Gastrocnemius medialis (tissue), 4 donors: ENCODE results near the gene CFAP53. TPM values are rescaled to one million over a fixed set of nuclear protein-coding genes. Genes with fewer than 3 reads are reported as not detected.
"Not testable (repeated sequence)": the region's sequence is repeated elsewhere in the genome, so short reads cannot be mapped to it uniquely, and the experiment has no call there.

Source experiments
- ATAC-seq, 2 donors: fragments of 150-250 bp; one replicate each; pipeline ENCODE4 v1.9.1; 2016
- DNase-seq, 2 donors: peaks; one replicate each; pipeline ENCODE4 v3.0.0-alpha.2; 2019
- H3K27ac ChIP-seq, 4 donors: fragments of 200-600 bp; sonication (generic); 1 replicate in 1 of 4; 2 replicates in 3 of 4; pipeline ENCODE4 v1.5.1; 2016 to 2018; ENCODE audit warnings: mild to moderate bottlenecking in 2 of 4, moderate library complexity in 1 of 4
- H3K27me3 ChIP-seq, 3 donors: fragments of 200-600 bp; sonication (generic) in 2 of 3; 1 replicate in 1 of 3; 2 replicates in 2 of 3; pipeline versions ENCODE4 v1.5.1 to v1.6.0; 2016 to 2019; ENCODE audit warnings: mild to moderate bottlenecking in 1 of 3, moderate library complexity in 1 of 3
- H3K36me3 ChIP-seq, 2 donors: fragments of 200-600 bp; sonication (generic) in 1 of 2; one replicate each; pipeline ENCODE4 v1.5.1; 2017 to 2018
- H3K4me1 ChIP-seq, 2 donors: fragments of 200-600 bp; sonication (generic) in 1 of 2; one replicate each; pipeline ENCODE4 v1.5.1; 2016 to 2017; ENCODE audit warnings: mild to moderate bottlenecking in 2 of 2
- H3K4me3 ChIP-seq, 4 donors: fragments of 200-600 bp; sonication (generic) in 3 of 4; 1 replicate in 1 of 4; 2 replicates in 3 of 4; pipeline ENCODE4 v1.5.1; 2016 to 2019; ENCODE audit warnings: mild to moderate bottlenecking in 2 of 4
- H3K9me3 ChIP-seq, 3 donors: fragments of 200-600 bp; sonication (generic) in 2 of 3; 1 replicate in 1 of 3; 2 replicates in 2 of 3; pipeline ENCODE4 v1.5.1; 2016 to 2019
- CTCF ChIP-seq, 5 experiments: fragments of 450-650 bp in 3 of 5; fragments of 200-600 bp in 2 of 5; sonication (generic) in 2 of 5; IDR thresholded peaks in 4 of 5; conservative IDR thresholded peaks in 1 of 5; 1 replicate in 4 of 5; 2 replicates in 1 of 5; pipeline ENCODE4 v1.5.1; 2016 to 2019; ENCODE audit warnings: antibody characterized with exemption in 5 of 5, mild to moderate bottlenecking in 3 of 5, moderate library complexity in 3 of 5
- POLR2A ChIP-seq, 2 donors: fragments of 450-650 bp; IDR thresholded peaks; one replicate each; pipeline ENCODE4 v1.6.1; 2017; ENCODE audit warnings: antibody characterized with exemption in 2 of 2, mild to moderate bottlenecking in 2 of 2, moderate library complexity in 2 of 2
- in situ Hi-C, 4 donors: fragments of 200-750 bp; cut with MboI; loops; one replicate each; pipeline versions ENCODE4 v1.15.0 to v1.8.0; 2017; ENCODE audit warnings: low sequenced_read_pairs in 4 of 4
- intact Hi-C: fragments of 100-400 bp; cut with DNase I; formaldehyde crosslinking; loops from one replicate; pipeline ENCODE4 v1.15.1; 2023; ENCODE audit warnings: low total_unique reads
- total RNA-seq, 4 donors: library from RNA; depleted of rRNA; stranded (reverse); fragments of >200 nt; gene quantifications; one replicate each; pipeline versions ENCODE4 v1.1.0 to v1.2.3, GENCODE V29; 2016

The CFAP53 gene
- total RNA-seq, 4 donors from 2014 or later: 1.3 to 1.4 (median 1.4) TPM; not detected in 1

GRCh38 chr18:50231621-50232020 is 34.7 kb downstream of the CFAP53 start:
- in situ Hi-C loops (no loop called here), intact Hi-C loops (no loop called here)
- Histone ChIP-seq H3K4me1 (no peaks in the 10 kb centered on the region), H3K9me3 (no peaks in the 10 kb centered on the region), H3K4me3 (no peak overlapping the region), H3K36me3 (no peaks in the 10 kb centered on the region), H3K27ac (no peak overlapping the region), H3K27me3 (no peaks in the 10 kb centered on the region)
- DNase-seq (no peak), ATAC-seq (no peak)
- TF ChIP-seq POLR2A (IDR thresholded peaks at IDR 0.05) (no peak), CTCF (IDR thresholded peaks at IDR 0.05 in 4 of 5, conservative IDR thresholded peaks at IDR 0.05 in 1 of 5) (no peak)

GRCh38 chr18:50220249-50220648 is 46.0 kb downstream of the CFAP53 start:
- ATAC-seq, H3K4me3 ChIP-seq, DNase-seq, H3K4me1 ChIP-seq, H3K9me3 ChIP-seq, in situ Hi-C loops, intact Hi-C loops, H3K27ac ChIP-seq, H3K27me3 ChIP-seq, H3K36me3 ChIP-seq: not testable (repeated sequence)

- no peak for TF ChIP-seq POLR2A (IDR thresholded peaks at IDR 0.05)
- TF ChIP-seq CTCF (IDR thresholded peaks at IDR 0.05 in 4 of 5, conservative IDR thresholded peaks at IDR 0.05 in 1 of 5): no peak
- no peak for ATAC-seq
- no peaks in the 10 kb centered on the region for H3K4me1 ChIP-seq
- intact Hi-C loops (loop anchor here (5.0 kb wide), 1 partner anchor 139 kb away; no protein-coding TSS in a partner anchor), in situ Hi-C loops (no loop called here)
- no peaks in the 10 kb centered on the region for H3K9me3 ChIP-seq
- H3K27me3 ChIP-seq: no peaks in the 10 kb centered on the region
- no peaks in the 10 kb centered on the region for H3K36me3 ChIP-seq
- H3K27ac ChIP-seq: no peak overlapping the region
- H3K4me3 ChIP-seq: no peak overlapping the region
- no peak for DNase-seq
Observed at GRCh38 chr18:50218432-50219197, 47.7 kb downstream of the CFAP53 start.

- H3K27me3 ChIP-seq: peaks cover 0 to 4% (median 2%) of the 10 kb centered on the region in 3 donors
- TF ChIP-seq POLR2A (IDR thresholded peaks at IDR 0.05) (no peak), CTCF (IDR thresholded peaks at IDR 0.05 in 4 of 5, conservative IDR thresholded peaks at IDR 0.05 in 1 of 5) (no peak)
- no peak overlapping the region for H3K27ac ChIP-seq
- DNase-seq: no peak
- no peaks in the 10 kb centered on the region for H3K4me1 ChIP-seq
- H3K9me3 ChIP-seq: no peaks in the 10 kb centered on the region
- H3K4me3 ChIP-seq: no peak overlapping the region
- no peak for ATAC-seq
- H3K36me3 ChIP-seq: no peaks in the 10 kb centered on the region
- in situ Hi-C loops: no loop called here
- intact Hi-C loops: no loop called here
Observed at GRCh38 chr18:50209311-50209710, 57.0 kb downstream of the CFAP53 start.

- no peak overlapping the region for H3K27ac ChIP-seq
Observed at GRCh38 chr18:50207722-50208121, 58.6 kb downstream of the CFAP53 start.

More at GRCh38 chr18:50207722-50208121, 58.6 kb downstream of the CFAP53 start:
- Histone ChIP-seq H3K27me3 (peaks cover 0 to 6% (median 4%) of the 10 kb centered on the region in 3 donors), H3K9me3 (no peaks in the 10 kb centered on the region), H3K4me3 (no peak overlapping the region), H3K4me1 (no peaks in the 10 kb centered on the region), H3K36me3 (no peaks in the 10 kb centered on the region)
- ATAC-seq (no peak), DNase-seq (no peak)
- TF ChIP-seq POLR2A (IDR thresholded peaks at IDR 0.05) (no peak), CTCF (IDR thresholded peaks at IDR 0.05 in 4 of 5, conservative IDR thresholded peaks at IDR 0.05 in 1 of 5) (no peak)
- intact Hi-C loops (no loop called here), in situ Hi-C loops (no loop called here)
